G401 (cell line): ENCODE data around the gene OR4M1. TPM values are rescaled to one million over a fixed set of nuclear protein-coding genes. Genes with fewer than 3 reads are reported as not detected.
"Not testable (repeated sequence)": the region's sequence is repeated elsewhere in the genome, so short reads cannot be mapped to it uniquely, and the experiment has no call there.

Experiments used
- DNase-seq: peaks from one replicate; pipeline ENCODE4 v3.0.0-alpha.2; 2015; ENCODE audit warnings: low spot score
- in situ Hi-C: cut with HindIII; loops from 2 replicates; pipeline ENCODE4 v1.10.0; 2016; ENCODE audit warnings: low sequenced_read_pairs, mixed read lengths
- total RNA-seq: library from RNA; depleted of rRNA; stranded (reverse); fragments of >200 nt; shearing (Covaris generic); gene quantifications from 2 replicates; pipeline ENCODE4 v1.2.3, GENCODE V29; 2014; rRNA removed

Gene OR4M1
- total RNA-seq, 1 experiment from 2014 or later = not detected

- DNase-seq, in situ Hi-C loops: not testable (repeated sequence)
These were observed 40.0 kb downstream of the OR4M1 start for GRCh38 chr14:19813171-19813920.

- in situ Hi-C loops, DNase-seq: not testable (repeated sequence)
These were observed 46.6 kb downstream of the OR4M1 start for GRCh38 chr14:19819879-19820278.

GRCh38 chr14:19821016-19821415 is 47.7 kb downstream of the OR4M1 start:
- in situ Hi-C loops = not testable (repeated sequence)

GRCh38 chr14:19823178-19823577 is 49.9 kb downstream of the OR4M1 start:
- in situ Hi-C loops = no loop called here
- DNase-seq = no peak

More at GRCh38 chr14:19821016-19821415, 47.7 kb downstream of the OR4M1 start:
- DNase-seq = not testable (repeated sequence)

GRCh38 chr14:19823765-19824164 is 50.5 kb downstream of the OR4M1 start:
- in situ Hi-C loops = no loop called here
- no peak for DNase-seq

GRCh38 chr14:19827626-19828244 is 54.4 kb downstream of the OR4M1 start:
- DNase-seq, in situ Hi-C loops: not testable (repeated sequence)

- DNase-seq = peak; percentile 57
- in situ Hi-C loops = no loop called here
These were observed 55.0 kb downstream of the OR4M1 start for GRCh38 chr14:19828314-19828713.

Other genes with a start within 250 kb of the OR4M1 start
- not detected in 2 replicates for gene OR11H2, start 59.6 kb upstream of the OR4M1 start, total RNA-seq
- not detected in 2 replicates for gene OR4Q3, start 29.9 kb upstream of the OR4M1 start, total RNA-seq
- gene OR4N2, start 30.3 kb downstream of the OR4M1 start, total RNA-seq = not detected in 2 replicates
- not detected in 2 replicates for gene OR4K2, start 101.6 kb downstream of the OR4M1 start, total RNA-seq
- gene OR4K5, start 147.1 kb downstream of the OR4M1 start, total RNA-seq = not detected in 2 replicates
- not detected in 2 replicates for gene OR4K1, start 157.4 kb downstream of the OR4M1 start, total RNA-seq
- not detected in 2 replicates for gene OR4K15, start 202.1 kb downstream of the OR4M1 start, total RNA-seq
- not detected in 2 replicates for gene OR4Q2, start 228.7 kb downstream of the OR4M1 start, total RNA-seq
- not detected in 2 replicates for gene OR4K14, start 245.8 kb downstream of the OR4M1 start, total RNA-seq